Uterus (tissue), 2 donors: ENCODE results near the gene NRARP.
"Not testable (repeated sequence)": the region's sequence is repeated elsewhere in the genome, so short reads cannot be mapped to it uniquely, and the experiment has no call there.

Experiments used
- POLR2A ChIP-seq, 2 donors: fragments of 450-650 bp; IDR thresholded peaks; one replicate each; pipeline ENCODE4 v1.6.1; 2016; ENCODE audit warnings: antibody characterized with exemption in 2 of 2, mild to moderate bottlenecking in 1 of 2, moderate library complexity in 1 of 2
- TF ChIP-seq, protein P1 (sequence below), 4 experiments: fragments of 200-600 bp in 2 of 4; fragments of 450-650 bp in 2 of 4; sonication (generic) in 2 of 4; IDR thresholded peaks; one replicate each; pipeline ENCODE4 v1.5.1; 2016 to 2019; ENCODE audit warnings: antibody characterized with exemption in 4 of 4, mild to moderate bottlenecking in 2 of 4, moderate library complexity in 1 of 4

DNA sequence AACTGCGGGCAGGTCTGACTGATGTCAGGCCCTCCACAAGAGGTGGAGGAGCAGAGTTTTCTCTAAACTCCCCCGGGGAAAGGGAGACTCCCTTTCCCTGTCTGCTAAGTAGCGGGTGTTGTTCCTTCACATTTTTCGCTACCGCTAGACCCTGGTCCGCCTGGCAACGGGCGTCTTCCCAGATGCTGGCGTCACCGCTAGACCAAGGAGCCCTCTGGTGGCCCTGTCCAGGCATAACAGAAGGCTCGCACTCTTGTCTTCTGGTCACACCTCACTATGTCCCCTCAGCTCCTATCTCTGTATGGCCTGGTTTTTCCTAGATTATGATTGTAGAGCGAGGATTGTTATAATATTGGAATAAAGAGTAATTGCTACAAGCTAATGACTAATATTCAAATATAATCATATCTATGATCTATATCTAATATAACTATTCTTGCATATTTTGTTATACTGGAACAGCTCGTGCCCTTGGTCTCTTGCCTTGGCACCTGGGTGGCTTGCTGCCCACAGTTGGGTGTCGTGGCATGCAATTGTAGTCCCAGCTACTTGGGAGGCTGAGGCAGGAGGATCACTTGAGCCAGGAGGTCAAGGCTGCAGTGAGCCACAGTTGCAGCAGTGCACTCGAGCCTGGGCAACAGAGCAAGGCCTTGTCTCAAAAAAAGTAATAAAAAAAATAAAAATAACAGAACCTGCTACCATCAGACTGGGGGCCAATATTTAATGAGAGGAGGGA is 39.7 kb downstream of the NRARP start:
- TF ChIP-seq, protein P1, sequence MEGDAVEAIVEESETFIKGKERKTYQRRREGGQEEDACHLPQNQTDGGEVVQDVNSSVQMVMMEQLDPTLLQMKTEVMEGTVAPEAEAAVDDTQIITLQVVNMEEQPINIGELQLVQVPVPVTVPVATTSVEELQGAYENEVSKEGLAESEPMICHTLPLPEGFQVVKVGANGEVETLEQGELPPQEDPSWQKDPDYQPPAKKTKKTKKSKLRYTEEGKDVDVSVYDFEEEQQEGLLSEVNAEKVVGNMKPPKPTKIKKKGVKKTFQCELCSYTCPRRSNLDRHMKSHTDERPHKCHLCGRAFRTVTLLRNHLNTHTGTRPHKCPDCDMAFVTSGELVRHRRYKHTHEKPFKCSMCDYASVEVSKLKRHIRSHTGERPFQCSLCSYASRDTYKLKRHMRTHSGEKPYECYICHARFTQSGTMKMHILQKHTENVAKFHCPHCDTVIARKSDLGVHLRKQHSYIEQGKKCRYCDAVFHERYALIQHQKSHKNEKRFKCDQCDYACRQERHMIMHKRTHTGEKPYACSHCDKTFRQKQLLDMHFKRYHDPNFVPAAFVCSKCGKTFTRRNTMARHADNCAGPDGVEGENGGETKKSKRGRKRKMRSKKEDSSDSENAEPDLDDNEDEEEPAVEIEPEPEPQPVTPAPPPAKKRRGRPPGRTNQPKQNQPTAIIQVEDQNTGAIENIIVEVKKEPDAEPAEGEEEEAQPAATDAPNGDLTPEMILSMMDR (IDR thresholded peaks at IDR 0.05) = peak in 2 of 4 experiments; percentile 36 to 47
- TF ChIP-seq POLR2A (IDR thresholded peaks at IDR 0.05) = not testable (repeated sequence)
